Mesenteric fat pad (tissue), 1 donor: ENCODE data around the gene PGLYRP4. TPM values are rescaled to one million over a fixed set of nuclear protein-coding genes. Genes with fewer than 3 reads are reported as not detected.

Experiments used
- DNase-seq: peaks from one replicate; pipeline ENCODE4 v3.0.0-alpha.2; 2020; ENCODE audit warnings: low spot score
- total RNA-seq: library from RNA; stranded (reverse); fragmentation: NEBNext Ultra II Directional; extraction: Animal tissue kit (Norgen Biotek cat#: 25700); gene quantifications from one replicate; pipeline ENCODE4 v1.2.1, GENCODE V29; 2021
- donor health status: DM: yes; HTN: yes; CAD: no.

PGLYRP4 gene
- total RNA-seq, 1 donor from 2014 or later, result not detected

GRCh38 chr1:153292740-153293479 is 55.7 kb downstream of the PGLYRP4 start:
- no peak for DNase-seq

DNA sequence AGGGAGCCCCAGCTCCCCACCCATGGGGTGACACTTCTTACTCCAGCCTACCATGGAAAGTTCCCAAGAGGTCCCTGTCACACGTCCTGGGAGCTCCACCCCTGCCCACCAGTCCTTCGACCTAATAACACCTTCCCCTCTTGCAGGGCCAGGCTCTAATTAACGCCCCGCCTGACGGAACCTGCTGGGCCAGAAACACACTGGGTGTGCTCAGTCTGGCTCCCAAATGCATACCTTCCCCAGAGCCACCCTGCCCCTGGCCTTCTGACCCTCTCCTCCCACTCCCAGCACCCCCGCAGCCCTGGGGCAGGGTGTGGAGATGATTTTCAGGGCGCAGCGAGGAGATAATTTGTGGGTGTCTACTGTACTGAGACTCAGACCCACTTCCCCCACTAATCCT is 56.5 kb downstream of the PGLYRP4 start:
- no peak for DNase-seq

- no peak for DNase-seq
These were observed 57.1 kb downstream of the PGLYRP4 start for GRCh38 chr1:153291514-153291913.

- no peak for DNase-seq
These were observed 59.9 kb downstream of the PGLYRP4 start for GRCh38 chr1:153288634-153289275.

Other genes with a start within 250 kb of the PGLYRP4 start
- not detected for gene SPRR2F, start 235.3 kb downstream of the PGLYRP4 start, total RNA-seq
- not detected for gene SPRR2G, start 198.0 kb downstream of the PGLYRP4 start, total RNA-seq
- not detected for gene LELP1, start 145.4 kb downstream of the PGLYRP4 start, total RNA-seq
- gene PRR9, start 131.3 kb downstream of the PGLYRP4 start, total RNA-seq, result not detected
- gene LORICRIN, start 89.2 kb downstream of the PGLYRP4 start, total RNA-seq, result not detected
- gene PGLYRP3, start 35.9 kb downstream of the PGLYRP4 start, total RNA-seq, result not detected
- gene S100A9, start 9.0 kb upstream of the PGLYRP4 start, total RNA-seq, result 892 TPM
- 77.2 TPM for gene S100A12, start 26.8 kb upstream of the PGLYRP4 start, total RNA-seq
- gene S100A8, start 42.2 kb upstream of the PGLYRP4 start, total RNA-seq, result 674 TPM
- gene S100A7A, start 67.7 kb upstream of the PGLYRP4 start, total RNA-seq, result not detected
- not detected for gene S100A7, start 111.8 kb upstream of the PGLYRP4 start, total RNA-seq
- gene S100A6, start 187.2 kb upstream of the PGLYRP4 start, total RNA-seq, result 1,184 TPM
- gene S100A5, start 192.1 kb upstream of the PGLYRP4 start, total RNA-seq, result not detected
- 512 TPM for gene S100A4, start 197.0 kb upstream of the PGLYRP4 start, total RNA-seq
- 2.2 TPM for gene S100A3, start 200.4 kb upstream of the PGLYRP4 start, total RNA-seq
- 0.58 TPM for gene S100A2, start 217.0 kb upstream of the PGLYRP4 start, total RNA-seq